Fibroblast of skin of scalp (primary cell): ENCODE results near the gene MARCHF9. TPM values are rescaled to one million over a fixed set of nuclear protein-coding genes. Genes with fewer than 3 reads are reported as not detected.
"Not testable (repeated sequence)": the region's sequence is repeated elsewhere in the genome, so short reads cannot be mapped to it uniquely, and the experiment has no call there.

Experiments used
- DNase-seq: peaks from one replicate; pipeline ENCODE4 v3.0.0-alpha.2; 2013
- polyA plus RNA-seq, 2 experiments: library from polyadenylated mRNA; unstranded; fragments of 120-200 nt; gene quantifications; one replicate each; pipeline ENCODE4 v1.2.1, GENCODE V29; 2013; ENCODE audit not compliant: insufficient read length in 2 of 2

The MARCHF9 gene
- 9.5 TPM for polyA plus RNA-seq (2013, experiment 1 of 2; ENCODE audit: insufficient read length)
- polyA plus RNA-seq (2013, experiment 2 of 2; ENCODE audit: insufficient read length), result 10.0 TPM

- no peak for DNase-seq
Observed at GRCh38 chr12:57754411-57755193, at the start of gene MARCHF9. MARCHF9 (plus strand) TSS chr12:57755103; CDS start chr12:57755529, 426 bp downstream.

GRCh38 chr12:57707250-57707649 lies 47.7 kb upstream of the MARCHF9 start:
- no peak for DNase-seq

GRCh38 chr12:57708296-57708695 lies 46.6 kb upstream of the MARCHF9 start:
- no peak for DNase-seq

- DNase-seq, result no peak
Observed at GRCh38 chr12:57712701-57713100, 42.2 kb upstream of the MARCHF9 start.

GRCh38 chr12:57713209-57713608 lies 41.7 kb upstream of the MARCHF9 start:
- no peak for DNase-seq

- not testable (repeated sequence) for DNase-seq
Observed at GRCh38 chr12:57715036-57715748, 39.7 kb upstream of the MARCHF9 start.

GRCh38 chr12:57715786-57716185 lies 39.1 kb upstream of the MARCHF9 start:
- no peak for DNase-seq

- DNase-seq, result no peak
Observed at GRCh38 chr12:57716305-57716704, 38.6 kb upstream of the MARCHF9 start.

- DNase-seq, result no peak
Observed at GRCh38 chr12:57717131-57717530, 37.8 kb upstream of the MARCHF9 start.

- DNase-seq, result no peak
Observed at GRCh38 chr12:57717846-57718640, 36.9 kb upstream of the MARCHF9 start.

- no peak for DNase-seq
Observed at GRCh38 chr12:57718641-57719528, 36.0 kb upstream of the MARCHF9 start.

GRCh38 chr12:57719777-57720605 lies 34.9 kb upstream of the MARCHF9 start:
- no peak for DNase-seq

- DNase-seq, result no peak
Observed at GRCh38 chr12:57720606-57721595, 34.0 kb upstream of the MARCHF9 start.

- not testable (repeated sequence) for DNase-seq
Observed at GRCh38 chr12:57721846-57722608, 32.9 kb upstream of the MARCHF9 start.

- no peak for DNase-seq
Observed at GRCh38 chr12:57722716-57723629, 31.9 kb upstream of the MARCHF9 start.

GRCh38 chr12:57723630-57723962 lies 31.3 kb upstream of the MARCHF9 start:
- DNase-seq, result no peak

GRCh38 chr12:57724003-57724935 lies 30.6 kb upstream of the MARCHF9 start:
- no peak for DNase-seq
